Femur (tissue), 1 donor: Measurements from ENCODE around the gene CTDP1.
"Not testable (repeated sequence)": the region's sequence is repeated elsewhere in the genome, so short reads cannot be mapped to it uniquely, and the experiment has no call there.

Source experiments
- DNase-seq: peaks from one replicate; pipeline ENCODE4 v3.0.0-alpha.2; 2017

The CTDP1 gene

GRCh38 chr18:79682894-79683625 lies 3.5 kb downstream of the CTDP1 start:
- no peak for DNase-seq

GRCh38 chr18:79683626-79684282 lies 4.2 kb downstream of the CTDP1 start:
- DNase-seq, result no peak

GRCh38 chr18:79684283-79684631 lies 4.7 kb downstream of the CTDP1 start:
- DNase-seq, result no peak

- DNase-seq, result no peak
Observed at GRCh38 chr18:79684787-79685186, 5.2 kb downstream of the CTDP1 start.

GRCh38 chr18:79685281-79685680 lies 5.7 kb downstream of the CTDP1 start:
- DNase-seq, result no peak

GRCh38 chr18:79685971-79686370 lies 6.4 kb downstream of the CTDP1 start:
- DNase-seq, result no peak

- DNase-seq, result no peak
Observed at GRCh38 chr18:79687806-79688205, 8.2 kb downstream of the CTDP1 start.

- no peak for DNase-seq
Observed at GRCh38 chr18:79690071-79690470, 10.5 kb downstream of the CTDP1 start.

- DNase-seq, result no peak
Observed at GRCh38 chr18:79690586-79691482, 11.2 kb downstream of the CTDP1 start.

GRCh38 chr18:79692056-79692455 lies 12.5 kb downstream of the CTDP1 start:
- DNase-seq, result no peak

- DNase-seq, result no peak
Observed at GRCh38 chr18:79692886-79693285, 13.3 kb downstream of the CTDP1 start.

GRCh38 chr18:79693561-79694205 lies 14.1 kb downstream of the CTDP1 start:
- no peak for DNase-seq

GRCh38 chr18:79694206-79694894 lies 14.7 kb downstream of the CTDP1 start:
- DNase-seq, result not testable (repeated sequence)

GRCh38 chr18:79694895-79695213 lies 15.3 kb downstream of the CTDP1 start:
- DNase-seq, result no peak

GRCh38 chr18:79695269-79695668 lies 15.7 kb downstream of the CTDP1 start:
- no peak for DNase-seq

- DNase-seq, result no peak
Observed at GRCh38 chr18:79695856-79696850, 16.6 kb downstream of the CTDP1 start.

GRCh38 chr18:79697178-79697577 lies 17.6 kb downstream of the CTDP1 start:
- no peak for DNase-seq

- DNase-seq, result no peak
Observed at GRCh38 chr18:79697976-79698375, 18.4 kb downstream of the CTDP1 start.

GRCh38 chr18:79698668-79699335 lies 19.2 kb downstream of the CTDP1 start:
- DNase-seq, result no peak

GRCh38 chr18:79699653-79700052 lies 20.1 kb downstream of the CTDP1 start:
- DNase-seq, result no peak

- DNase-seq, result no peak
Observed at GRCh38 chr18:79702906-79703305, 23.3 kb downstream of the CTDP1 start.
